ENCODE measurements around the gene BTBD7. TPM values are rescaled to one million over a fixed set of nuclear protein-coding genes. Genes with fewer than 3 reads are reported as not detected.

Gene BTBD7
- total RNA-seq, 1 experiment from 2014 or later: 16.8 TPM

- DNase-seq (ENCODE audit: low read depth): no peak
These were observed 1.7 kb downstream of the BTBD7 start for GRCh38 chr14:93331002-93331727.

- DNase-seq (ENCODE audit: low read depth): no peak
These were observed 2.2 kb downstream of the BTBD7 start for GRCh38 chr14:93330609-93331000.

- DNase-seq (ENCODE audit: low read depth): no peak
These were observed 2.7 kb downstream of the BTBD7 start for GRCh38 chr14:93329965-93330608.

- DNase-seq (ENCODE audit: low read depth): no peak
These were observed 4.3 kb downstream of the BTBD7 start for GRCh38 chr14:93328546-93328945.

GRCh38 chr14:93326196-93326595, 6.6 kb downstream of the BTBD7 start:
- no peak for DNase-seq (ENCODE audit: low read depth)

GRCh38 chr14:93323600-93324174, 9.1 kb downstream of the BTBD7 start:
- no peak for DNase-seq (ENCODE audit: low read depth)

- no peak for DNase-seq (ENCODE audit: low read depth)
These were observed 9.8 kb downstream of the BTBD7 start for GRCh38 chr14:93322929-93323599.

- no peak for DNase-seq (ENCODE audit: low read depth)
These were observed 12.3 kb downstream of the BTBD7 start for GRCh38 chr14:93320489-93320888.

GRCh38 chr14:93319958-93320357, 12.9 kb downstream of the BTBD7 start:
- DNase-seq (ENCODE audit: low read depth): no peak

GRCh38 chr14:93319494-93319893, 13.3 kb downstream of the BTBD7 start:
- no peak for DNase-seq (ENCODE audit: low read depth)

GRCh38 chr14:93318927-93319326, 13.9 kb downstream of the BTBD7 start:
- peak; percentile 14 for DNase-seq (ENCODE audit: low read depth)

GRCh38 chr14:93317875-93318807, 14.7 kb downstream of the BTBD7 start:
- DNase-seq (ENCODE audit: low read depth): peak; percentile 83

GRCh38 chr14:93317210-93317874, 15.5 kb downstream of the BTBD7 start:
- no peak for DNase-seq (ENCODE audit: low read depth)

- no peak for DNase-seq (ENCODE audit: low read depth)
These were observed 16.1 kb downstream of the BTBD7 start for GRCh38 chr14:93316716-93317115.

GRCh38 chr14:93315575-93315974, 17.3 kb downstream of the BTBD7 start:
- no peak for DNase-seq (ENCODE audit: low read depth)

- no peak for DNase-seq (ENCODE audit: low read depth)
These were observed 21.8 kb downstream of the BTBD7 start for GRCh38 chr14:93311082-93311481.

GRCh38 chr14:93309427-93309966, 23.3 kb downstream of the BTBD7 start:
- no peak for DNase-seq (ENCODE audit: low read depth)

GRCh38 chr14:93308686-93309345, 24.0 kb downstream of the BTBD7 start:
- DNase-seq (ENCODE audit: low read depth): no peak

- DNase-seq (ENCODE audit: low read depth): no peak
These were observed 26.0 kb downstream of the BTBD7 start for GRCh38 chr14:93306812-93307211.
